ENCODE results near the gene RHOT2.

RHOT2 gene

GRCh38 chr16:716768-717325 is 48.9 kb downstream of the RHOT2 start:
- no peak for DNase-seq

GRCh38 chr16:717450-718245 is 49.7 kb downstream of the RHOT2 start:
- DNase-seq, result no peak

DNA sequence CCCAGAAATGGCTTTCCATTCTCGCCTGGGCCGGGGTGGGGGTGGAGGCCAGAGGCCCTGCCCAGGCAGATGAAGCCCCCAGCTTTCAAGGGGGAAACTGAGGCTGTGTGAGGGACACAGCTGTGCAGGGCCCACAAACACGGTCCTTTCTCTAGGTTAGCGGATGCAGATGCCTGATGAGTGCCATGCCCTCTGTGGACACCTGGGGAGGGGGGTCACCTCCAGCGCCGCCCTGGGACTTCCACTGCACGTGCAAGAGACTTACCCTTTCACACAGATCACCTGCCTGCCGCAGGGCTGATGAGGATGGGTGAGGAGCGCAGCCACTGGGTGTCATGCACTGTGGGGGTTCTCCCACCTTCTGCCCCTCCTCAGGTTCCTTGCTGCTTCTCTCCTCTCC is 50.5 kb downstream of the RHOT2 start:
- no peak for DNase-seq

GRCh38 chr16:718922-719321 is 51.0 kb downstream of the RHOT2 start:
- DNase-seq, result no peak

- no peak for DNase-seq
Observed at GRCh38 chr16:719815-720446, 52.0 kb downstream of the RHOT2 start.

GRCh38 chr16:720447-720989 is 52.6 kb downstream of the RHOT2 start:
- no peak for DNase-seq

- DNase-seq, result peak; percentile 70
Observed at GRCh38 chr16:720990-721764, 53.2 kb downstream of the RHOT2 start, which contains the start of gene ANTKMT. Gene ANTKMT, plus strand, starts transcription at chr16:721146. Its CDS starts 129 bp downstream, at chr16:721275.

GRCh38 chr16:721765-722540 is 54.0 kb downstream of the RHOT2 start:
- DNase-seq, result no peak

DNA sequence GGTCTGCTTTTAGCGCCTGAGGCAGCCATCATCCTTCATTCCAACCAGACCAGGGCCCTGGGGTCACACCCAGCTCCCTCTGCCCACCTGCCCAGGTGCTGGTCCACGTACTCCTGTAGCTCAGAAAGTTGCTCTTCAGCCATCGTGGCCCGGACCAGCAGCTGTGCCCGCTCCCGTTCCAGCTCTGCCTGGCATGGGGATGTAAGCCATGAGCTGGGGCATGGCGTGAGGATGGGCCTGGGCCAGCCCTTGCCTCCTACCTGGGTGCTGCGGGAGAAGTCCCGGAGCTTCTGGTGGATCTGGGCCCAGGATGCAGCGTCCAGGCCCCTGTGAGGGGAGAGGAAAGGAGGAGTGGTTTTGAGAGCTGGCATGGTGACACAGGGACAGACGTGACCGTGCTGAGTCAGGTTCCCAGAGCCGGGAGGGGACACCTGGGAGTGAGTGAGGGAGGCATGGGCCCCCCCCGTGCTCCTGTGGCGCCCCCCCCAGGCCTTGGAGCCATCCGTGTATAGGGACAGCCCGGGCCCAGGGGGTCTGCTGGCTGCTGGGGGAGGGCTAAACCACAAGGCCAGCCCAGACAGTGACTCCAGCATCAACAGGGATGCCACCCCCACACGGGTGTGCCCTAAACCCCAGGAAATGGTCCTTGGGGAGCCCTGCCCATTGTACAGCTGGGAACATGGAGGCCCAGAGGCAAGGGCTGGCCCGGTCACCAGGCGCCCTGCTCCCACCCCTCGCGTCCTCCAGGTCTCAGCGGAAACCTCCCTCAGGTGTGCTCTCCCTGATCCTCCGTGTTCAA is 55.1 kb downstream of the RHOT2 start:
- no peak for DNase-seq

DNA sequence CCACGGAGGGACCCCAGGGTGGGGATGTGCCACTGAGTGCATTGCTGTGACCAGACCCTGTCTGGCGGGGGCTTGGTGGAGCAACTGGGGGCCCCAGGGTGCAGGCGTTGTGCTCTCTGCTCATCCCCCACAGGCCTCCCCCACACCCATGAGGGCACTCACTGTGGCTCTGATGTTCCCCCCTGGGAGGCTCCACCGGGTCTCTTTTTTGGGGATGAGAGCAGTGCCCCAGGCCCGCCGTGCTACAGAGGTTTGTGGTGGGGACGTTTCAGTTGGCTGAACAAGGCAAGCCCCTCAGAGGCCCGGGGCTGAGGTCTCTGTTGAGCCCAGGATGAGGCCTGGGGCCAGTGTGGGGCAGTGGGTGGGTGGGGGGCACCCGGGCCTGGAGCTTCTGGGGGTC is 55.8 kb downstream of the RHOT2 start:
- DNase-seq, result no peak
